NCI-H748 treated with DMSO at 0.1 percent for 48 hours (cell line): Measurements from ENCODE around the gene E2F8.

Source experiments
- DNase-seq: peaks from one replicate; lab custom pipeline; 2025; lab: John Stamatoyannopoulos, UW

The E2F8 gene

DNA sequence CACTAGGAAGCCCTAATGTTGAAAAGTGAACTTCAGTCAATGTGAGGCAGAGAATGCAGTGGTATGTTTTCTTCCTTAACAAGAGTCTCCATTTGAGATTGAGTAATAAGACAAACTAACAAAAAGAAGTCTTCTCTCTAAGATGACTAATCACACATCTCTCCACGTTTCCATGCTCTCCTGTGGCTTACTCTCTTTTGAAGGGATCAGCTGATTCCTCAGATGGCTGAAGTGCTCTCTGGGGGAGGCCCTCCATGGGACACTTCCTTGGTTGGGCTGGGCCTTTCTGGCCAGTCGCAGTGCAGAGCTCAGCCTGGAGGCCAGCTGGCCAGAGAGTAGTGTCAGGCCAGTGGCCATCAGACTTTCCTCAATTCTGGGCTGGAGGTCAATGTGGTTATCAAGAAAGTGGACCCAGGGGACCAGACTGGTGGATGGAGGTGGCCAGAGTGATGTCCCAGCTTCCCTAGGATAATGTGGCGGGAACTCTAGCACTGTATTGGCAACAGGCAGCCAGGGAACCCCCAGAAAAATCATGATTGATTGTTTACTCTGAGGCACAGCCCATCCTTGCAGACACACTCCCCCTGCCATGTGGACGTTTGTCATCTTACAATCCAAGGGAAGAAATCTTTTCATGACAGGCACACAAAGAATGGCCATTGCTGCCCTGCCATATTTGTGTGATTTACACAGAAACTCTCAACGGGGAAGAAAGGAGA, 53.5 kb downstream of the E2F8 start:
- DNase-seq = no peak

DNA sequence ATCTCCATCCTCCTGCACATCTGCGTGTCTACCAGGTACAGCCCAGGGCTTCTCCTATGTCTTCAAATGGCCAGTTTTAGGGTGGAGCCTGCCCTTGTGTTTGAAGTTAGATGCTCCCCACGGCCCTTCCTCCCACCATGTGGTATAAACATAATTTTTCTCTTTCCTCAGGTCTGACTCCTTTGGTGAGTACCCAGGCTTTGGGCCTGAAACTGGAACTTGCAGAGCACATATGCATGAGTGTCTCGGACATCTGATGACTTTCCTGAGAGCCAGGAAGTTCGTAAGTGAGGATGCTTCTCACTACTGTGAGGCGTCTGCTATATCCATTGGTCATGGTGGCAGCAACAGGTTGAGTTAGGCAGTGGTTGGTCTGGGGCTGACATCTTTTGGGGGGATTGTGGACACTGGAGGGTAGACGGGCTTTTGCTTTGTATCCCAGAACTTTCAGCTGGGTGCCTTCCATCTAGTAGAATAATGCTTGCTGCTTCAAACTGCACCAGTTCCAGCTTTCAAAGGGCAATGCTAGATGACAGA, 55.2 kb downstream of the E2F8 start:
- DNase-seq = no peak

DNA sequence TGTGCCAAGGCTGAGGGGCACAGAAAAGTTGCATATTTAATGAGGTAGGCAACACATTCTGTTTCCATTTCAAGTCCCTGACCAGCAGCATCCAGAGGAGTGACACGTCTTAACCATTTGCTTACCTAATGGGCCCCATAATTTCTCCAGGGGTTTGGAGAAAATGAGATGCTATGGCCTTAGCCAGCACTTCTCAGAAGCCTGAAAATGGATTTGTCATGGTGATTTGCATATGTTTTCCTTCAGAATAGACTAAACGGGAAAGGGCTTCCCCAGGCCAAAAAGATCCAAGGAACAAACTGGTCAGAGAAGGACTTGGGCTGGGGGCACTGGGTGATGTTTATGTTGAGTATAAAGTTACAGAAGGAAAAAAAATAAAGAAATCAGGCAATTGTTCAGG, 55.7 kb downstream of the E2F8 start:
- DNase-seq = no peak

DNA sequence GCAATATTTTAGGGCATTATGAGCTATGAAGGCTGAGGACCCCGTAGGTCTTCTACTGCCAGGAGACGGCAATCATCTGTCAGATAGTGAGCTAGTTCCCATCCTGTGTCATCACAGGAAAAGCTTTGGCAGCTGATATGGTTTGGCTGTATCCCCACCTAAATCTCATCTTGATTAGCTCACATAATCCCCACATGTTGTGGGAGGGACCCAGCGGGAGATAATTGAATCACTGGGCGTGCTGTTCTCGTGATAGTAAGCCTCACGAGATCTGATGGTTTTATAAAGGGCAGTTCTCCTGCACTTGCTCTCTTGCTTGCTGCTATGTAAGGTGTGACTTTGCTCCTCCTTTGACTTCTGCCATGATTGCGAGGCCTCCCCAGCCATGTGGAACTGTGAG, 57.1 kb downstream of the E2F8 start:
- no peak for DNase-seq

DNA sequence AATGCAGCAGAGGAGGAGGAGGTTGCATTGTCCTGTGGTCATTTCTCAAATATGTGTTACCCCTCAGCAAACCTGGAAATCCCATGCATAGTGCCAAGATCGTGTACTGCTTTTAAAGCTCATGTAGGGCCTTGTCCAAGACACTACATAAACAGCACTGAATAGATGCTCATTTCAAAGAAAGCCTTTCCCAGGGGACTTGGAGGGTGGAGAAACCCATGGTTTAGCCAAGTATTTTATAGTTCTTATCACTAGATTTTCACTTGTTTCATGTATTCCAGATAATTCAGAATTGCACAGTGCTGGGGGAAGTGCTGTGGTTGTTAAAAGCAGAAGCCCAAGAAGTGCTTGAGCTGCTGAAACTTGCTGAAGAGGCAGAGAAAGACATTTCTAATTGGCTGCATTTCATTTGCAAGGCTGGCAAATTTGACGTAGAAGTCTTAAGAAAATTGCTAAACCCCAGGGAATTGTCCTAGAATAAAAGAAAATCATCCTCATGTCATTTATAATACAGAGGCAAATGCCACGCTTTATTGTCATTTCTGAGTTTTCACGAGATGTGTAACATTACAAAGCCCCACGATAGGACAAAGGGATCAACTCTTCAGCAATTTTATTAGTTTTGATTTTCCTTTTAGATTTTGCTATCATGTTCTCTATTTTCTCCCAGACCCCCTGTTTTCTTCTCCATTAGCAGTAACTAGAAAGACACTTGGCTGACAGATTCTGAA, 59.0 kb downstream of the E2F8 start:
- no peak for DNase-seq

DNA sequence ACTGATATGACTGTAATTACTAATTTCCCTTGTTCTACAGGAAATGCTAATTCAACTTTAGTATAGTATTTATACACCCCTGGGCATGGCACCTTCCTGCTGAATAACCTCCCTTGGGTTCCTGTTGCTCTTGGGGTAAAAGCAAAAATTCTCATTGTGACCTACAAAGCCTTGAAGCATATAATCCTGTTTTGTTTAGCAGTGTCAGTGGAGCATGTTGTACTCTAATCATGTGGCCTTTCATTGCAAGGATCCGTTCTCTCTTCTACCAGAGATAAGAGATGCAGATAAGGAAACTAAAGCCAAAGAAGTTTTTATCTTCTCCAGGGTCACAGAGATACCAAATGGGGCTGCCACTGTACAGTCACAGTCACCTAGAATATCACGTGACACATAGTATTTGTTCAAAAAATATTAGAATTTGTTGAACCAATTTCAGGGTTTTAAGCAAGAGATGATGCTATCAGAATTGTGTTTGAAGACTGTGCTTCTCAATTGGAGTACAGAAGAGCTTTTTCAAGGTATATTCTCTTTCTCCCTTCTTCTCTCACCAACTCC, 64.0 kb downstream of the E2F8 start:
- no peak for DNase-seq
